SU-DHL-6 (cell line): ENCODE results near the gene SEMA5A.

Experiments
- EZH2phosphoT487 ChIP-seq: fragments of 200-600 bp; sonication (generic), shearing (Covaris generic); conservative IDR thresholded peaks from 2 replicates; pipeline ENCODE4 v1.6.1; 2018; ENCODE audit warnings: mild to moderate bottlenecking, antibody characterized with exemption, low read length, moderate library complexity, mixed read lengths
- TF ChIP-seq, protein P1 (sequence below): fragments of 200-600 bp; sonication (generic); IDR thresholded peaks from one replicate; pipeline ENCODE4 v1.5.1; 2017; ENCODE audit warnings: antibody characterized with exemption, mild to moderate bottlenecking, low read length, moderate library complexity; ENCODE audit not compliant: insufficient read depth, poor library complexity, severe bottlenecking

DNA sequence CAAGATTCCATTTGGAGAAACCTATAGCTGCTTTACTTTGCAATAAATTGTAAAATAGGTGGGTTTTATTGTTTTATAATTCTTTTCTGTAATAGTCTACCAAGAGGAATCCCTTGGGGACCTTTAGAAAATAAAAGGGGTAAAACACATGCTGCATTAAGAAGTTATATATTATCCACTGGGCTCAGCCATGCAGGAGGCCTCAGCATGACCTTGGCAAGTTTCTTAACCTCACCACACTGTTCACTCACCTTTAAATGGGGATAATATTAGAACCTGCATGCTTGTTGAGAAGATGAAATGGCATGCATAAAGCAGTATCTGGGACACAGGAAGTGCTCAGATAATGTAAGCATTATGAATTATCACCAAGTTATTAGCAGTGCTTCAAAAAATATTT is 120.2 kb downstream of the SEMA5A start:
- TF ChIP-seq, protein P1, sequence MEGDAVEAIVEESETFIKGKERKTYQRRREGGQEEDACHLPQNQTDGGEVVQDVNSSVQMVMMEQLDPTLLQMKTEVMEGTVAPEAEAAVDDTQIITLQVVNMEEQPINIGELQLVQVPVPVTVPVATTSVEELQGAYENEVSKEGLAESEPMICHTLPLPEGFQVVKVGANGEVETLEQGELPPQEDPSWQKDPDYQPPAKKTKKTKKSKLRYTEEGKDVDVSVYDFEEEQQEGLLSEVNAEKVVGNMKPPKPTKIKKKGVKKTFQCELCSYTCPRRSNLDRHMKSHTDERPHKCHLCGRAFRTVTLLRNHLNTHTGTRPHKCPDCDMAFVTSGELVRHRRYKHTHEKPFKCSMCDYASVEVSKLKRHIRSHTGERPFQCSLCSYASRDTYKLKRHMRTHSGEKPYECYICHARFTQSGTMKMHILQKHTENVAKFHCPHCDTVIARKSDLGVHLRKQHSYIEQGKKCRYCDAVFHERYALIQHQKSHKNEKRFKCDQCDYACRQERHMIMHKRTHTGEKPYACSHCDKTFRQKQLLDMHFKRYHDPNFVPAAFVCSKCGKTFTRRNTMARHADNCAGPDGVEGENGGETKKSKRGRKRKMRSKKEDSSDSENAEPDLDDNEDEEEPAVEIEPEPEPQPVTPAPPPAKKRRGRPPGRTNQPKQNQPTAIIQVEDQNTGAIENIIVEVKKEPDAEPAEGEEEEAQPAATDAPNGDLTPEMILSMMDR: no peak
- TF ChIP-seq EZH2phosphoT487: no peak
